Osteoblast (primary cell): Measurements from ENCODE around the gene ZNF76. TPM values are rescaled to one million over a fixed set of nuclear protein-coding genes. Genes with fewer than 3 reads are reported as not detected.

ENCODE experiments used
- DNase-seq: peaks from one replicate; pipeline ENCODE4 v3.0.0; 2011; ENCODE audit warnings: low spot score, mixed read lengths; ENCODE audit not compliant: insufficient read length; ENCODE audit errors: missing footprints
- H2AFZ ChIP-seq: 2 replicates; pipeline ENCODE4 v1.6.0; 2011; ENCODE audit warnings: mild to moderate bottlenecking, low read length
- H3K27ac ChIP-seq: 2 replicates; pipeline ENCODE4 v1.5.1; 2011; ENCODE audit warnings: mild to moderate bottlenecking, low read depth, low read length, moderate library complexity
- H3K27me3 ChIP-seq: 2 replicates; pipeline ENCODE4 v1.6.0; 2012; ENCODE audit warnings: mild to moderate bottlenecking, control low read depth, inconsistent platforms, low read length, moderate library complexity; ENCODE audit not compliant: insufficient read depth
- H3K36me3 ChIP-seq: 2 replicates; pipeline ENCODE4 v1.5.1; 2011; ENCODE audit warnings: mild to moderate bottlenecking, low read length, control low read depth, moderate library complexity; ENCODE audit not compliant: insufficient read depth
- H3K4me1 ChIP-seq: 2 replicates; pipeline ENCODE4 v1.5.1; 2011; ENCODE audit warnings: mild to moderate bottlenecking, low read length, control low read depth, moderate library complexity; ENCODE audit not compliant: insufficient read depth
- H3K4me2 ChIP-seq: 2 replicates; pipeline ENCODE4 v1.6.0; 2011; ENCODE audit warnings: mild to moderate bottlenecking, low read length; ENCODE audit not compliant: insufficient read depth
- H3K4me3 ChIP-seq: fragments of 200-600 bp; sonication (generic); 3 replicates; pipeline ENCODE4 v1.5.1; 2012; ENCODE audit warnings: mild to moderate bottlenecking, low read length, inconsistent platforms; ENCODE audit not compliant: insufficient read depth
- H3K79me2 ChIP-seq: 2 replicates; pipeline ENCODE4 v1.6.0; 2012; ENCODE audit warnings: mild to moderate bottlenecking, low read length, control low read depth, inconsistent platforms; ENCODE audit not compliant: insufficient read depth
- H3K9me3 ChIP-seq: 2 replicates; pipeline ENCODE4 v1.5.1; 2011; ENCODE audit warnings: low read depth, low read length, control low read depth
- H4K20me1 ChIP-seq: 2 replicates; pipeline ENCODE4 v1.6.0; 2012; ENCODE audit warnings: mild to moderate bottlenecking, low read length, control low read depth; ENCODE audit not compliant: insufficient read depth
- total RNA-seq: library from RNA; depleted of rRNA; stranded (reverse); fragments of >200 nt; gene quantifications from 2 replicates; pipeline ENCODE4 v1.2.3, GENCODE V29; 2012
- TF ChIP-seq, protein P1 (sequence below): IDR thresholded peaks from 2 replicates; pipeline ENCODE4 v1.5.1; 2011; ENCODE audit warnings: mild to moderate bottlenecking, low read depth, low read length, moderate library complexity; ENCODE audit errors: extremely low read depth

The ZNF76 gene
- total RNA-seq, 1 donor: 19.9 TPM

- H3K27me3 ChIP-seq: no peaks in the 10 kb centered on the region
- H3K27ac ChIP-seq: no peak overlapping the region
- H4K20me1 ChIP-seq: no peaks in the 10 kb centered on the region
- no peak overlapping the region for H3K4me2 ChIP-seq
- H2AFZ ChIP-seq: no peak overlapping the region
- no peaks in the 10 kb centered on the region for H3K9me3 ChIP-seq
- H3K79me2 ChIP-seq: no peaks in the 10 kb centered on the region
- TF ChIP-seq, protein P1, sequence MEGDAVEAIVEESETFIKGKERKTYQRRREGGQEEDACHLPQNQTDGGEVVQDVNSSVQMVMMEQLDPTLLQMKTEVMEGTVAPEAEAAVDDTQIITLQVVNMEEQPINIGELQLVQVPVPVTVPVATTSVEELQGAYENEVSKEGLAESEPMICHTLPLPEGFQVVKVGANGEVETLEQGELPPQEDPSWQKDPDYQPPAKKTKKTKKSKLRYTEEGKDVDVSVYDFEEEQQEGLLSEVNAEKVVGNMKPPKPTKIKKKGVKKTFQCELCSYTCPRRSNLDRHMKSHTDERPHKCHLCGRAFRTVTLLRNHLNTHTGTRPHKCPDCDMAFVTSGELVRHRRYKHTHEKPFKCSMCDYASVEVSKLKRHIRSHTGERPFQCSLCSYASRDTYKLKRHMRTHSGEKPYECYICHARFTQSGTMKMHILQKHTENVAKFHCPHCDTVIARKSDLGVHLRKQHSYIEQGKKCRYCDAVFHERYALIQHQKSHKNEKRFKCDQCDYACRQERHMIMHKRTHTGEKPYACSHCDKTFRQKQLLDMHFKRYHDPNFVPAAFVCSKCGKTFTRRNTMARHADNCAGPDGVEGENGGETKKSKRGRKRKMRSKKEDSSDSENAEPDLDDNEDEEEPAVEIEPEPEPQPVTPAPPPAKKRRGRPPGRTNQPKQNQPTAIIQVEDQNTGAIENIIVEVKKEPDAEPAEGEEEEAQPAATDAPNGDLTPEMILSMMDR: no peak
- H3K4me3 ChIP-seq: no peak overlapping the region
- H3K4me1 ChIP-seq: no peaks in the 10 kb centered on the region
- DNase-seq: no peak
- H3K36me3 ChIP-seq: peaks cover 76% of the 10 kb centered on the region
Measured at GRCh38 chr6:35287671-35288396, 28.3 kb downstream of the ZNF76 start.

GRCh38 chr6:35288834-35289233 lies 29.3 kb downstream of the ZNF76 start:
- no peak for DNase-seq
- H2AFZ ChIP-seq: no peak overlapping the region
- no peaks in the 10 kb centered on the region for H4K20me1 ChIP-seq
- H3K4me3 ChIP-seq: no peak overlapping the region
- no peak overlapping the region for H3K4me2 ChIP-seq
- TF ChIP-seq, protein P1: no peak
- H3K36me3 ChIP-seq: peaks cover 76% of the 10 kb centered on the region
- H3K27ac ChIP-seq: no peak overlapping the region
- no peaks in the 10 kb centered on the region for H3K79me2 ChIP-seq
- no peaks in the 10 kb centered on the region for H3K9me3 ChIP-seq
- H3K4me1 ChIP-seq: no peaks in the 10 kb centered on the region
- no peaks in the 10 kb centered on the region for H3K27me3 ChIP-seq

GRCh38 chr6:35291491-35291890 lies 32.0 kb downstream of the ZNF76 start:
- Histone ChIP-seq H3K79me2 (no peaks in the 10 kb centered on the region), H3K36me3 (peaks cover 81% of the 10 kb centered on the region)

GRCh38 chr6:35292494-35292893 lies 33.0 kb downstream of the ZNF76 start:
- Histone ChIP-seq H3K4me1 (no peaks in the 10 kb centered on the region), H3K36me3 (peaks cover 78% of the 10 kb centered on the region), H3K4me2 (no peak overlapping the region), H3K27me3 (no peaks in the 10 kb centered on the region), H3K79me2 (no peaks in the 10 kb centered on the region), H3K9me3 (no peaks in the 10 kb centered on the region), H3K4me3 (no peak overlapping the region), H3K27ac (no peak overlapping the region), H4K20me1 (no peaks in the 10 kb centered on the region), H2AFZ (no peak overlapping the region)
- no peak for DNase-seq
- TF ChIP-seq, protein P1: no peak

More at GRCh38 chr6:35291491-35291890, 32.0 kb downstream of the ZNF76 start:
- Histone ChIP-seq H3K27me3 (no peaks in the 10 kb centered on the region), H3K4me2 (no peak overlapping the region), H3K9me3 (no peaks in the 10 kb centered on the region), H3K4me3 (no peak overlapping the region), H3K27ac (no peak overlapping the region), H3K4me1 (no peaks in the 10 kb centered on the region), H2AFZ (no peak overlapping the region), H4K20me1 (no peaks in the 10 kb centered on the region)
- TF ChIP-seq, protein P1: no peak
- peak; percentile 60 for DNase-seq
